Activated B cell treated with CpG ODN at 0.5 μM for 24 hours (primary cell): ENCODE data around the gene IHH. TPM values are rescaled to one million over a fixed set of nuclear protein-coding genes. Genes with fewer than 3 reads are reported as not detected.

ENCODE experiments used
- ATAC-seq: fragments of 200-7000 bp; cut with Tn5 transposase; one replicate; pipeline ENCODE4 v1.10.0; 2021; ENCODE audit warnings: low read depth, mild to moderate bottlenecking, moderate library complexity
- CTCF ChIA-PET: fragments of 350-600 bp; sonication (Branson Sonifier 250); formaldehyde crosslinking; loops from one replicate; lab custom pipeline; 2021; ENCODE audit warnings: antibody characterized with exemption; lab: Charles Lee
- POLR2A ChIA-PET: fragments of 350-600 bp; sonication (Branson Sonifier 250); formaldehyde crosslinking; loops from one replicate; lab custom pipeline; 2021; ENCODE audit warnings: antibody characterized with exemption; lab: Charles Lee
- DNase-seq: peaks from one replicate; pipeline ENCODE4 v3.0.0; 2022
- H3K27ac Mint-ChIP-seq: one replicate; pipeline ENCODE4 v1.8.0; 2020; ENCODE audit warnings: mixed read lengths
- H3K27me3 Mint-ChIP-seq: one replicate; pipeline ENCODE4 v1.8.0; 2021; ENCODE audit warnings: mixed read lengths
- H3K36me3 Mint-ChIP-seq: one replicate; pipeline ENCODE4 v1.8.0; 2021; ENCODE audit warnings: low read depth, mixed read lengths
- H3K4me1 Mint-ChIP-seq: one replicate; pipeline ENCODE4 v1.8.0; 2021; ENCODE audit warnings: mixed read lengths
- H3K4me3 Mint-ChIP-seq: one replicate; pipeline ENCODE4 v1.8.0; 2020; ENCODE audit warnings: mild to moderate bottlenecking, mixed read lengths
- H3K9me3 Mint-ChIP-seq: one replicate; pipeline ENCODE4 v1.8.0; 2020; ENCODE audit warnings: mixed read lengths
- CTCF ChIP-seq: fragments of 200-600 bp; IDR thresholded peaks from one replicate; pipeline ENCODE4 v1.8.0; 2022; ENCODE audit warnings: antibody characterized with exemption, mild to moderate bottlenecking
- intact Hi-C: fragments of 100-400 bp; cut with micrococcal nuclease; formaldehyde crosslinking; loops from one replicate; pipeline ENCODE4 v1.15.1; 2024
- total RNA-seq: library from RNA; stranded (reverse); gene quantifications from 2 replicates; pipeline ENCODE4 v1.2.3, GENCODE V29; 2022

The IHH gene
- total RNA-seq, 1 donor from 2014 or later, result not detected

DNA sequence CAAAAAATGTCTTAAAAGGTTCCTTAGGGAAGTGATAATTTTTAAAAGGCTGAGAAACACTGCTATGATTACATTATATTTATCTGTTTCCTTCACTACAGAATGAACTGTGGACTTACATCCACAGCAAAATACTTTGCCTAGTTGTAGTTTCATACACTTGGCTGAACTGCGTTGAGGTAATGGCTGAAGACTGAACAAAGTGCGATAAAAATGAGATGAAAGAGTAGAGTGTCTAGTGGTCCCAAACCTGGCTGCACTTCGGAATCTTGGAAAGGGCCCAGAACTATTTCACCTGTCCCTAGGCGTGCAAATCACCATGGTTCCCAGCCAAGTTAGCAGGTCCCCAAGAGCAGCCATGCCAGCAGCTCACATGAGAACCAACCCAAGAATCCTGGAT is 18.2 kb upstream of the IHH start:
- Mint-ChIP-seq H3K9me3 (no peaks in the 10 kb centered on the region), H3K4me3 (no peak overlapping the region), H3K27me3 (no peaks in the 10 kb centered on the region), H3K27ac (no peak overlapping the region), H3K4me1 (peaks cover 13% of the 10 kb centered on the region), H3K36me3 (peaks cover 37% of the 10 kb centered on the region)
- intact Hi-C loops, result no loop called here
- ChIA-PET POLR2A (interaction anchor here (0.6 kb wide), 1 partner anchor 496 kb away, joined by 3 read pairs; no protein-coding TSS in a partner anchor), CTCF (no interaction called here)
- DNase-seq, result no peak
- no peak for ATAC-seq
- no peak for TF ChIP-seq CTCF

GRCh38 chr2:219078126-219078525 is 17.4 kb upstream of the IHH start:
- no peak for TF ChIP-seq CTCF
- POLR2A ChIA-PET, result no interaction called here
- no peak overlapping the region for H3K4me3 Mint-ChIP-seq
- H3K9me3 Mint-ChIP-seq, result no peaks in the 10 kb centered on the region
- ATAC-seq, result no peak
- H3K27ac Mint-ChIP-seq, result no peak overlapping the region
- peaks cover 40% of the 10 kb centered on the region for H3K36me3 Mint-ChIP-seq
- DNase-seq, result no peak
- intact Hi-C loops, result no loop called here
- no peaks in the 10 kb centered on the region for H3K27me3 Mint-ChIP-seq
- CTCF ChIA-PET, result no interaction called here
- H3K4me1 Mint-ChIP-seq, result peaks cover 13% of the 10 kb centered on the region

GRCh38 chr2:219076253-219076652 is 15.5 kb upstream of the IHH start:
- no peaks in the 10 kb centered on the region for H3K9me3 Mint-ChIP-seq
- no peak for ATAC-seq
- H3K4me3 Mint-ChIP-seq, result no peak overlapping the region
- H3K27ac Mint-ChIP-seq, result no peak overlapping the region
- peaks cover 44% of the 10 kb centered on the region for H3K36me3 Mint-ChIP-seq
- ChIA-PET CTCF (interaction anchor here (1.0 kb wide), 1 partner anchor 12 kb away, joined by 3 read pairs; no protein-coding TSS in a partner anchor), POLR2A (interaction anchor here (0.7 kb wide), 1 partner anchor 464 kb away, joined by 5 read pairs; no protein-coding TSS in a partner anchor)
- intact Hi-C loops, result no loop called here
- no peaks in the 10 kb centered on the region for H3K27me3 Mint-ChIP-seq
- H3K4me1 Mint-ChIP-seq, result no peaks in the 10 kb centered on the region
- no peak for TF ChIP-seq CTCF
- DNase-seq, result no peak

DNA sequence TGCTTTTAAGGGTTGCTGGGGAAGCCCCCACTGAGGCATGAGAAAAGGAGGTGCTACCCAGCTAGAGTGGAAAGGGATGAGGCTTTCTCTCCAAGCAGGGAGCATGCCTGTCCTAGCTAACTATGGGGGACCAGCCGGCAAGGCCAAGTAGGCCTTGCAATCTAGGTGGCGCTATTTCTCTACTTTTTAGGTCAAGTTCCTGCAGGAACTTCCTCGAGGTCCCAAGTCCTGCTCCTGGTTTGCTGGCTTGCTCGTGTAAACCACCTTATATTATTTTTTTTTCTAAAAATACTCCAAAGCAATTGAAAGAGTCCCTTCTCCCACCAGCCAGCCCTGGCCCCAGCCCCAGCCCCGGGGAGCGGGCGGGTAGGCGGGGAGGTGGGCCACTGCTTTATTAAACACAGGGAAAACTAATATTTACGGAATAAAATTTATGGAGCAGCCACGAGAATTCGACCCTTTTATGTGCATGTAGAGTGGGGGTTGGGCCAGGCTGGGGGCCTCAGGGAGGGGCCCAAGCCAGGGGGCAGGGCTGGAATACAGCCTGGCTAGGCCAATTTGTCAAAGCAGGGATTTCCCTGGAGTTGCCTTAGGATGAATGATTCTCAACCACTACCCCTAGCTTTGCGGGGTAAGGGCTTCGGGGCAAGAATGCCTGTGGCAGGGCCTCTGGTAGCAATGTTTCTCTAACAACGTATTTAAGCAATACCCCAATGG is 12.8 kb upstream of the IHH start:
- no peaks in the 10 kb centered on the region for H3K9me3 Mint-ChIP-seq
- ChIA-PET POLR2A (no interaction called here), CTCF (interaction anchor here (0.7 to 1.7 kb wide), 7 partner anchors 15 to 83 kb away, joined by 3 to 5 read pairs (median 3); no protein-coding TSS in a partner anchor)
- no peaks in the 10 kb centered on the region for H3K27me3 Mint-ChIP-seq
- no peak for TF ChIP-seq CTCF
- DNase-seq (no peak), ATAC-seq (no peak)
- H3K36me3 Mint-ChIP-seq, result peaks cover 44% of the 10 kb centered on the region
- no peak overlapping the region for H3K4me3 Mint-ChIP-seq
- H3K4me1 Mint-ChIP-seq, result no peaks in the 10 kb centered on the region
- H3K27ac Mint-ChIP-seq, result no peak overlapping the region
- intact Hi-C loops, result no loop called here

DNA sequence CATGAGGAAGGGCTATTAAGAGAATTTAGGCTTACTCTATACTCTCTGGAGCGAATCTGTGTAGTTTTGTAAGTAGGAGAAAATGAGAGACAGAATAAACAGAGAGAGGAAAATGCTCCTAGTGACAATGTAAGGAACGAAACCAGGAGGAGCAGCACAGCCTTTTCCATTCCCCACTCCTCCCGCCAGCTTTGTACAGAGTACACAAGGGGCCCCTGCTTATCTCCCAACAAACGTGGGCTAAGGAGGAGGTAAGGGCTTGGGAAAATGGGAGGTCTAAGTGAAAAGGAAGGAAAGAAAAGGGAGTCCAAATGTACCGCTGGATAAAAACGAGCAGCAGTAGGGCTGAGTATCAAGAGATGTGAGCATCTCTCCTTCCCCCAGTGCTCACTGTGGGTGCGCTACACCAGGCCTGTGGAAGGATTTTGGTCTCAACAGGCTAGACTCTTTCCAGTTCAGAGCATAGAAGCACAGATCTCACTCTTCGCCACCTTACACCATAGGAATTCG is 12.1 kb upstream of the IHH start:
- Mint-ChIP-seq H3K4me3 (no peak overlapping the region), H3K9me3 (no peaks in the 10 kb centered on the region), H3K36me3 (peaks cover 41% of the 10 kb centered on the region), H3K27ac (no peak overlapping the region), H3K27me3 (no peaks in the 10 kb centered on the region), H3K4me1 (no peaks in the 10 kb centered on the region)
- ATAC-seq (no peak), DNase-seq (no peak)
- ChIA-PET POLR2A (no interaction called here), CTCF (interaction anchor here (0.7 to 1.7 kb wide), 6 partner anchors 16 to 84 kb away, joined by 3 to 5 read pairs (median 4); no protein-coding TSS in a partner anchor)
- TF ChIP-seq CTCF, result no peak
- intact Hi-C loops, result no loop called here
